HCT116 (cell line): ENCODE measurements around the gene FRMD4A. TPM values are rescaled to one million over a fixed set of nuclear protein-coding genes. Genes with fewer than 3 reads are reported as not detected.

Experiments
- ATAC-seq: fragments of 200-7000 bp; cut with Tn5 transposase; 2 replicates; pipeline ENCODE4 v1.9.1; 2020; ENCODE audit warnings: mild to moderate bottlenecking, moderate library complexity
- BruUV-seq: library from RNA; stranded (reverse); fragments of 400-500 nt; replicated peaks from 2 replicates; lab custom pipeline; 2021; lab: Mats Ljungman, UMichigan
- CTCF ChIA-PET: fragments of 300-600 bp; sonication (Branson Sonifier 250); formaldehyde crosslinking; loops from one replicate; lab custom pipeline; 2021; ENCODE audit warnings: antibody characterized with exemption; lab: Charles Lee
- POLR2A ChIA-PET: fragments of 300-600, 350-600 bp; sonication (Branson Sonifier 250); formaldehyde crosslinking; loops from one replicate; lab custom pipeline; 2021; ENCODE audit warnings: antibody characterized with exemption; lab: Charles Lee
- RAD21 ChIA-PET, 2 experiments: fragments of 300-600 bp; sonication (Branson Sonifier 250); formaldehyde crosslinking; loops; one replicate each; lab custom pipeline; 2023; ENCODE audit warnings: low total read pairs in 2 of 2; ENCODE audit not compliant: uncharacterized antibody in 2 of 2, unreplicated experiment in 2 of 2, low non-redundant PET in 1 of 2; lab: Charles Lee
- DNase-seq: peaks from one replicate; pipeline ENCODE4 v3.0.0-alpha.2; 2010; ENCODE audit warnings: low read depth, low spot score
- H2AFZ ChIP-seq: fragments of 200-600 bp; shearing (Covaris generic), sonication (generic); 2 replicates; pipeline ENCODE4 v1.6.1; 2017; ENCODE audit warnings: low read depth, mixed run types, mixed read lengths, antibody characterized with exemption, low read length; ENCODE audit not compliant: poor library complexity, severe bottlenecking
- H3K27ac ChIP-seq: 2 replicates; pipeline ENCODE4 v1.5.1; 2012; ENCODE audit warnings: low read depth, low read length
- H3K27me3 ChIP-seq: fragments of 200-600 bp; sonication (generic); 2 replicates; pipeline ENCODE4 v1.6.1; 2016; ENCODE audit warnings: mixed run types, low read length, mixed read lengths; ENCODE audit not compliant: insufficient read depth
- H3K36me3 ChIP-seq, 2 experiments: fragments of 200-500 bp in 1 of 2; fragments of 200-600 bp in 1 of 2; sonication (Bioruptor generic) in 1 of 2; sonication (generic) in 1 of 2; 2 replicates each; pipeline versions ENCODE4 v1.5.1 to v1.6.1; 2014 to 2016; ENCODE audit warnings: low read length in 2 of 2, inconsistent platforms in 1 of 2, mixed read lengths in 1 of 2, mixed run types in 1 of 2; ENCODE audit not compliant: insufficient read depth in 2 of 2, control insufficient read depth in 1 of 2
- H3K4me1 ChIP-seq, 2 experiments: fragments of 200-600 bp in 1 of 2; sonication (generic) in 1 of 2; 2 replicates each; pipeline versions ENCODE4 v1.5.1 to v1.6.1; 2012 to 2017; ENCODE audit warnings: low read length in 2 of 2, inconsistent platforms in 1 of 2, mild to moderate bottlenecking in 1 of 2, mixed read lengths in 1 of 2, mixed run types in 1 of 2, moderate library complexity in 1 of 2; ENCODE audit not compliant: insufficient read depth in 2 of 2, control insufficient read depth in 1 of 2
- H3K4me2 ChIP-seq: fragments of 200-600 bp; sonication (generic); 2 replicates; pipeline ENCODE4 v1.6.1; 2017; ENCODE audit warnings: mixed run types, low read length, mixed read lengths
- H3K4me3 ChIP-seq, 2 experiments: fragments of 200-600 bp in 1 of 2; sonication (generic) in 1 of 2; replicated peaks in 1 of 2; 2 replicates each; pipeline ENCODE4 v1.5.1; 2011 to 2016; ENCODE audit warnings: low read length in 2 of 2, control low read depth in 1 of 2, low read depth in 1 of 2, mild to moderate bottlenecking in 1 of 2, mixed read lengths in 1 of 2, mixed run types in 1 of 2
- H3K79me2 ChIP-seq: fragments of 200-600 bp; sonication (generic); 2 replicates; pipeline ENCODE4 v1.6.1; 2017; ENCODE audit warnings: mild to moderate bottlenecking, mixed run types, low read length, moderate library complexity, mixed read lengths; ENCODE audit not compliant: insufficient read depth
- H3K9ac ChIP-seq: fragments of 200-600 bp; sonication (generic); 2 replicates; pipeline ENCODE4 v1.6.1; 2016; ENCODE audit warnings: low read length, mixed read lengths
- H3K9me2 ChIP-seq: fragments of 200-600 bp; sonication (generic), shearing (Covaris generic); 2 replicates; pipeline ENCODE4 v1.6.1; 2017; ENCODE audit warnings: mixed run types, mild to moderate bottlenecking, moderate library complexity; ENCODE audit not compliant: insufficient read depth
- H3K9me3 ChIP-seq, 2 experiments: fragments of 200-500 bp in 1 of 2; fragments of 200-600 bp in 1 of 2; sonication (Bioruptor generic) in 1 of 2; sonication (generic) in 1 of 2; 2 replicates each; pipeline ENCODE4 v1.6.1; 2014 to 2017; ENCODE audit warnings: low read length in 2 of 2, mixed read lengths in 2 of 2, inconsistent platforms in 1 of 2, low read depth in 1 of 2, mild to moderate bottlenecking in 1 of 2, mixed run types in 1 of 2, moderate library complexity in 1 of 2; ENCODE audit not compliant: control insufficient read depth in 1 of 2, insufficient read depth in 1 of 2
- H4K20me1 ChIP-seq: fragments of 200-600 bp; sonication (generic), shearing (Covaris generic); 2 replicates; pipeline ENCODE4 v1.6.1; 2017; ENCODE audit warnings: mixed run types, mild to moderate bottlenecking, moderate library complexity; ENCODE audit not compliant: insufficient read depth
- CBX3 ChIP-seq: IDR thresholded peaks from 2 replicates; pipeline ENCODE4 v1.6.1; 2012; ENCODE audit warnings: low read depth
- EGR1 ChIP-seq: IDR thresholded peaks from 2 replicates; pipeline ENCODE4 v1.6.1; 2012; ENCODE audit warnings: low read depth
- EZH2 ChIP-seq: fragments of 200-600 bp; sonication (generic); IDR thresholded peaks from 2 replicates; pipeline ENCODE4 v1.6.1; 2017; ENCODE audit warnings: antibody characterized with exemption, mixed run types
- EZH2phosphoT487 ChIP-seq: fragments of 200-600 bp; IDR thresholded peaks from 2 replicates; pipeline ENCODE4 v1.6.1; 2018; ENCODE audit warnings: antibody characterized with exemption, borderline replicate concordance
- FOSL1 ChIP-seq: IDR thresholded peaks from 2 replicates; pipeline ENCODE4 v1.6.1; 2012; ENCODE audit warnings: low read depth
- JUND ChIP-seq: IDR thresholded peaks from 2 replicates; pipeline ENCODE4 v1.6.1; 2012
- POLR2A ChIP-seq: IDR thresholded peaks from 2 replicates; pipeline ENCODE4 v1.7.0; 2011; ENCODE audit warnings: borderline replicate concordance; ENCODE audit not compliant: insufficient read depth, insufficient read length; ENCODE audit errors: extremely low read depth
- POLR2AphosphoS5 ChIP-seq: IDR thresholded peaks from 2 replicates; pipeline ENCODE4 v1.6.1; 2011; ENCODE audit warnings: mild to moderate bottlenecking, low read depth, low read length, moderate library complexity
- SIN3A ChIP-seq: IDR thresholded peaks from 2 replicates; pipeline ENCODE4 v1.6.1; 2012; ENCODE audit warnings: low read depth
- SP1 ChIP-seq: IDR thresholded peaks from 2 replicates; pipeline ENCODE4 v1.6.1; 2012; ENCODE audit warnings: low read depth
- YY1 ChIP-seq: IDR thresholded peaks from 2 replicates; pipeline ENCODE4 v1.6.1; 2011; ENCODE audit warnings: low read length, low read depth, moderate library complexity, mild to moderate bottlenecking; ENCODE audit not compliant: insufficient replicate concordance; ENCODE audit errors: extremely low read depth
- ZFX ChIP-seq: fragments of 450-650 bp; IDR thresholded peaks from 2 replicates; pipeline ENCODE4 v1.6.1; 2017
- ZNF274 ChIP-seq: fragments of 200-500 bp; sonication (Bioruptor generic); IDR thresholded peaks from 2 replicates; pipeline ENCODE4 v1.6.1; 2014; ENCODE audit warnings: mild to moderate bottlenecking, low read depth, low read length, inconsistent platforms
- intact Hi-C: fragments of 100-400 bp; cut with micrococcal nuclease; formaldehyde crosslinking; loops from 2 replicates; pipeline ENCODE4 v1.10.0; 2022
- total RNA-seq: library from RNA; stranded (reverse); gene quantifications from one replicate; pipeline ENCODE4 v1.2.1, GENCODE V29; 2021; ENCODE audit not compliant: unreplicated experiment
- TF ChIP-seq, protein P1 (sequence below): IDR thresholded peaks from 2 replicates; pipeline ENCODE4 v1.6.1; 2012
- TF ChIP-seq, protein P2 (sequence below): IDR thresholded peaks from 2 replicates; pipeline ENCODE4 v1.6.1; 2012
- TF ChIP-seq, protein P3 (sequence below), 3 experiments: fragments of 200-600 bp in 1 of 3; sonication (generic) in 1 of 3; IDR thresholded peaks in 2 of 3; conservative IDR thresholded peaks in 1 of 3; 2 replicates each; pipeline ENCODE4 v1.5.1; 2012 to 2017; ENCODE audit warnings: low read depth in 2 of 3, low read length in 2 of 3, antibody characterized with exemption in 1 of 3, borderline replicate concordance in 1 of 3, control low read depth in 1 of 3, mild to moderate bottlenecking in 1 of 3, mixed read lengths in 1 of 3, mixed run types in 1 of 3, moderate library complexity in 1 of 3; ENCODE audit not compliant: insufficient read depth in 1 of 3

FRMD4A gene
- total RNA-seq, 1 experiment from 2014 or later: 0.20 TPM

DNA sequence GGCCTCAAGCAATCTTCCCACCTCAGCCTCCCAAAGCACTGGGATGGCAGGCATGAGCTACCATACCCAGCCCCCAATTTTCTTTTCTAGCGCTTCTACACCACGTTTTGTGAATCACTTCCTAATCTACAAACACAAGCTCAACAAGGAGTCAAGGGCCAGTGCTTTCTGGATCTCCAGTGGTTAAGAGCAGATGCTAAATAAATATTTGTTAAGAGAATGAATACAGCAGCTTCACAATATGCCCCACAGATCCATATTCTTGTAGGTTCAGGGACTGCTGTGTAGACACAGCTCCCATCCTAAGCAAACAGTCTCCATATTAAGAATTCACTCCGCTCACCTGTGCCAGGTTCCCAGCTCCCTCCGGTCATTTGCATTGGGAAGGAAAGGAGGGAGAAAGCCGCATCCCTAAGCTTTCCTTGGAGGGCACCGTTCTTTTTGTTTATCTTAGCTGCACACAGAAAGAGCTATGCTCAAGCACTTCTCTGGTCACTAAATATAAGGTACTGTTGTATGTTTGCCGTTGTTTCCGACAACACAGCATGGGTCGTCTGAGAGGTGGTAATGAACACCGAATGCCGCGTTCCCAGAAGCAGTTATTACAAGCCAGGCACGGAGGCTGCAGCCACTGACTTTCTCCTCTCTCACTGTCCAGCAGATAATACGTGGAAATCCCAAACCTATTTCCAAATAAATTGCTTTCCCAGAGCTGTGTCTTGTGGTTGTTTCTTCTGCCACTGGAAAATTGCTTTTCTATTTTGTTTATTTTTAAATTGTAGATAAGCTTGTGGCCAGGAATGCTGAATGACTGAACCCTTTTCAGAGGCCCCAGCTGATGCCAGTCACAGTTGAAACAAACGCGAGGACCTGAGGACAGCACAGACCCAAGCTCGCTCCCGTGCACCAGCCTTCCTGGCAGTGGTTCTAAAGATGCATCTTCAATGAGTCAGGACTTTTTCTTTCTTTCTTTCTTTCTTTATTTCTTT lies 526.9 kb downstream of the FRMD4A start:
- Histone ChIP-seq H3K4me1 (no peaks in the 10 kb centered on the region), H3K36me3 (no peaks in the 10 kb centered on the region), H3K27me3 (peaks cover 7% of the 10 kb centered on the region; the same call in 1 of the 2 replicates), H3K79me2 (no peaks in the 10 kb centered on the region), H3K9me3 (no peaks in the 10 kb centered on the region), H4K20me1 (no peaks in the 10 kb centered on the region), H3K4me2 (no peak overlapping the region), H3K9ac (no peak overlapping the region), H3K27ac (no peak overlapping the region), H3K4me3 (no peak overlapping the region), H2AFZ (no peak overlapping the region), H3K9me2 (no peaks in the 10 kb centered on the region)
- ChIA-PET RAD21 (no interaction called here), CTCF (interaction anchor here (1.0 kb wide), 1 partner anchor 20 kb away, joined by 3 read pairs; no protein-coding TSS in a partner anchor), POLR2A (no interaction called here)
- DNase-seq: no peak
- TF ChIP-seq, protein P1, sequence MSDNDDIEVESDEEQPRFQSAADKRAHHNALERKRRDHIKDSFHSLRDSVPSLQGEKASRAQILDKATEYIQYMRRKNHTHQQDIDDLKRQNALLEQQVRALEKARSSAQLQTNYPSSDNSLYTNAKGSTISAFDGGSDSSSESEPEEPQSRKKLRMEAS: no peak
- TF ChIP-seq SP1 (no peak), ZNF274 (no peak), EZH2phosphoT487 (no peak)
- intact Hi-C loops: no loop called here
- no peak for ATAC-seq
- no TSS peak for BruUV-seq

DNA sequence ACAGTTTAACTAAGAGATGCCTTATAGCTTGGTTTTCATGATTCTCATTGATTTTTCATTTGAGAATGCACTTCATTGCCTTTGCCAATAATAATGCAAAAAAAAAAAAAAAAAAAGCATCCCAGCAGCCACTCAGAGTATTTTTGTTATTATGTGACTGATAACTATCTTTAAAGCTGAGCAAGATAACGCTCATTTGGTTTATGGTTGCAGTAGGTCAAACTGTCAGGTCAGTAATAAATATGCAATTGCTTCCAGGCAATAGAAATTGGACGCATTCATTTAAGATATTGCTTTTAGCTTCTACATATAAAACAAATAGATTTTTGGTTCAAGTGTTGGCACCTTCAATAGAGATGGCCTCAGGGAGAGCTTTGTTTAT lies 528.8 kb downstream of the FRMD4A start:
- CTCF ChIA-PET: no interaction called here
- H3K36me3 ChIP-seq: no peaks in the 10 kb centered on the region
- H3K79me2 ChIP-seq: no peaks in the 10 kb centered on the region
- RAD21 ChIA-PET: no interaction called here
- no peaks in the 10 kb centered on the region for H4K20me1 ChIP-seq
- no peaks in the 10 kb centered on the region for H3K4me1 ChIP-seq
- peaks cover 7% of the 10 kb centered on the region; the same call in 1 of the 2 replicates for H3K27me3 ChIP-seq
- POLR2A ChIA-PET: no interaction called here
- no peak overlapping the region for H3K4me3 ChIP-seq
- DNase-seq (no peak), ATAC-seq (no peak)
- H3K27ac ChIP-seq: no peak overlapping the region
- intact Hi-C loops: no loop called here
- no peak overlapping the region for H2AFZ ChIP-seq
- no peak overlapping the region for H3K4me2 ChIP-seq
- H3K9me2 ChIP-seq: no peaks in the 10 kb centered on the region
- H3K9me3 ChIP-seq: no peaks in the 10 kb centered on the region
- H3K9ac ChIP-seq: no peak overlapping the region
- no TSS peak for BruUV-seq
- TF ChIP-seq ZFX: no peak
- no peak for TF ChIP-seq EZH2
- TF ChIP-seq SP1: no peak
- TF ChIP-seq, protein P2, sequence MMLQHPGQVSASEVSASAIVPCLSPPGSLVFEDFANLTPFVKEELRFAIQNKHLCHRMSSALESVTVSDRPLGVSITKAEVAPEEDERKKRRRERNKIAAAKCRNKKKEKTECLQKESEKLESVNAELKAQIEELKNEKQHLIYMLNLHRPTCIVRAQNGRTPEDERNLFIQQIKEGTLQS: no peak
- no peak for TF ChIP-seq EGR1
- no peak for TF ChIP-seq ZNF274
- TF ChIP-seq POLR2AphosphoS5: no peak
- no peak for TF ChIP-seq FOSL1
- TF ChIP-seq JUND: no peak
- no peak for TF ChIP-seq CBX3
- TF ChIP-seq EZH2phosphoT487: no peak
- TF ChIP-seq, protein P3, sequence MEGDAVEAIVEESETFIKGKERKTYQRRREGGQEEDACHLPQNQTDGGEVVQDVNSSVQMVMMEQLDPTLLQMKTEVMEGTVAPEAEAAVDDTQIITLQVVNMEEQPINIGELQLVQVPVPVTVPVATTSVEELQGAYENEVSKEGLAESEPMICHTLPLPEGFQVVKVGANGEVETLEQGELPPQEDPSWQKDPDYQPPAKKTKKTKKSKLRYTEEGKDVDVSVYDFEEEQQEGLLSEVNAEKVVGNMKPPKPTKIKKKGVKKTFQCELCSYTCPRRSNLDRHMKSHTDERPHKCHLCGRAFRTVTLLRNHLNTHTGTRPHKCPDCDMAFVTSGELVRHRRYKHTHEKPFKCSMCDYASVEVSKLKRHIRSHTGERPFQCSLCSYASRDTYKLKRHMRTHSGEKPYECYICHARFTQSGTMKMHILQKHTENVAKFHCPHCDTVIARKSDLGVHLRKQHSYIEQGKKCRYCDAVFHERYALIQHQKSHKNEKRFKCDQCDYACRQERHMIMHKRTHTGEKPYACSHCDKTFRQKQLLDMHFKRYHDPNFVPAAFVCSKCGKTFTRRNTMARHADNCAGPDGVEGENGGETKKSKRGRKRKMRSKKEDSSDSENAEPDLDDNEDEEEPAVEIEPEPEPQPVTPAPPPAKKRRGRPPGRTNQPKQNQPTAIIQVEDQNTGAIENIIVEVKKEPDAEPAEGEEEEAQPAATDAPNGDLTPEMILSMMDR (IDR thresholded peaks at IDR 0.05 in 2 of 3, conservative IDR thresholded peaks at IDR 0.05 in 1 of 3; ENCODE audit: borderline replicate concordance in 1 of 3, insufficient read depth in 1 of 3, low read depth in 2 of 3, low read length in 2 of 3): no peak
- no peak for TF ChIP-seq POLR2A
- no peak for TF ChIP-seq SIN3A
- TF ChIP-seq YY1: no peak
